ENCODE results near the gene HS3ST2. TPM values are rescaled to one million over a fixed set of nuclear protein-coding genes. Genes with fewer than 3 reads are reported as not detected.

The HS3ST2 gene
- total and polyA plus RNA-seq, 2 of the 8 experiments (the other 6 are each of a cell fraction or from before 2014, with no cell fraction given): 1.7 to 3.7 TPM

DNA sequence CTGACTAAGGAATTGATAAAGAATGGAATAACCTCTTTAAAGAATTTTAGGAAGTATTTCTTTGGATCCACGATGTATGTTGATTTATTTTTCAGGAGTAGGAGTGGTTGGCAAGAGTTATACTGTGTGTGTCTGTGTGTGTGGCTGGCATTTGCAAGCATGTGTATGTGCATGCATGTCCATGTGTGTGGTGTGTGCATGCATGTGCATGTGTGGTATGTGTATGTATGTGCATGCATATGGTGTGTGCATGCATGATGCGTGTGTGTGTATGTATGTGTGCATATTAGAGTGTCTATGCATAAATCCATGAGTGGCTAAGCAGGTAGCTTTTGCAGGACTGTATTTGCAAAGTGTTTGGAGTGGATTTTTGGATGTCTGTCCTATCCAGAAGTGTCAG lies 120.8 kb downstream of the HS3ST2 start (continued):
- TF ChIP-seq, protein P1, sequence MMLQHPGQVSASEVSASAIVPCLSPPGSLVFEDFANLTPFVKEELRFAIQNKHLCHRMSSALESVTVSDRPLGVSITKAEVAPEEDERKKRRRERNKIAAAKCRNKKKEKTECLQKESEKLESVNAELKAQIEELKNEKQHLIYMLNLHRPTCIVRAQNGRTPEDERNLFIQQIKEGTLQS (IDR thresholded peaks at IDR 0.05; ENCODE audit: insufficient read depth, low read depth, low read length): no peak
- TF ChIP-seq, protein P2, sequence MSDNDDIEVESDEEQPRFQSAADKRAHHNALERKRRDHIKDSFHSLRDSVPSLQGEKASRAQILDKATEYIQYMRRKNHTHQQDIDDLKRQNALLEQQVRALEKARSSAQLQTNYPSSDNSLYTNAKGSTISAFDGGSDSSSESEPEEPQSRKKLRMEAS (IDR thresholded peaks at IDR 0.05): no peak
- TF ChIP-seq JUN (IDR thresholded peaks at IDR 0.05; ENCODE audit: low read depth, low read length) (no peak), CBX5 (IDR thresholded peaks at IDR 0.05; ENCODE audit: low read depth, low read length) (no peak), NRF1 (IDR thresholded peaks at IDR 0.05; ENCODE audit: low read depth, low read length) (no peak)
